Measurements from ENCODE around the gene ANKRD44.

Gene ANKRD44

GRCh38 chr2:196939371-196939770 lies 371.2 kb downstream of the ANKRD44 start:
- no peak for DNase-seq (ENCODE audit: extremely low read depth in 1 of 2, low read depth in 1 of 2)
